Activated effector memory CD4-positive, alpha-beta T cell treated with Interleukin-2 at 50 U/mL for 16 hours (primary cell): ENCODE results near the gene NDUFB7.
"Not testable (repeated sequence)": the region's sequence is repeated elsewhere in the genome, so short reads cannot be mapped to it uniquely, and the experiment has no call there.

Source experiments
- DNase-seq: peaks from one replicate; pipeline ENCODE4 v3.0.0-alpha.2; 2020

NDUFB7 gene

DNA sequence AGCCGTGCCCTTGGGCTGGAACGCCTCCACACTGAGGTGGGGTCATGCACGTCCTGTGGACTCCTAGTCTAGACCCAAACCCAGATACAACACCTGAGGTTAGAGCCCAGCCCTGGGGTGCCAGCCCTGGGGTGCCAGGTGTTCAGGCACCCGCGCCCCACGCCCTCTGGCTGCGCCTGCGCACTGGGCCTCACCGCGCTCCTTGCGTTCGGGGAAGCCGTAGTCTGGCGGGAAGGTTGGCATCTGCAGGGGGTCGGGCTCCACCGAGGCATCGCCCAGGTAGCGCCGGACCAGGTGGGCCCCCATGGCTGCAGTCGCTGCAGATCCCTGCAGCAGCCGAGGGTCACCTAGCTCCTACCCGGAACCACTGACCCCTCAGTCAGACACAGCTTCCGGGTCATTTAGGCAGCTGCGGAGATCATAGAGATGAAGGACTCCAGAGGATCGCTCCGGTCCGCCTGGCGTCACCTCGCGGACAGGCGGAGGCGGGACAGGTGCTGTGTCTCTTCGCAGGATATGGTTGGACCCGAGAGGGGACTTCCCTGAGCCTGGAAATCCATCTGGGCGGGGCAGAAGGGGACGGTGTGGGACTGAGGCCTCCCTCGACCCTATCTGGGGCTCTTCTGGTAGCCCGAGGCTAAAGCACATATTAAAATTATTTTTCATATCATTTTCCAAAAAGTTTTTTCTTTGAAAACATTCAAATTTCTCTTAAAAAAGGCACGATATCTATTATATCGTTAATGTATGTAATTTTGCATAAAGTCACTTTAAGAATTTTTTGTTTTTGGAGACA, at the start of gene NDUFB7:
TSS of gene NDUFB7 (minus strand) at position 372 of the 796 bp plus-strand sequence. CDS start at position 306, 66 bp downstream.
- peak; percentile 84 for DNase-seq

DNA sequence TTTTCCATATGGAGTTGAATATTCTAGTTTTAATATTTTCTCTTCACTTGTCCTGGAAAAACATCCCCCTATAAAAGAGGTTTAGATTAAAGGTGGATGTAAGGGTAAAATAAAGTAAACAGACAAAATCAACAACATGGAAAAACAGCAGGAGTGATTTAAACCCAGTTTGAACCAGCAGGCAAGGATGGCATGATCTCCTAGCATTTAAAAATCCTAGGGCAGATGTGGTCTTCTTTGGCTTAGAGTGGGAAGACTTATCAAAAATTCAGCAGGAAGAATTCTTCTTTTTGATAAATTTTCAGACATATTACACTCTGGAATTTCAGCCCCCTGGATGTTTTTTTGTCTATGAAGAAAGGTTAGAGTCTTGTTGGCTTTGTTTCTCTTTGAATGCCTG, 47.5 kb upstream of the NDUFB7 start:
- no peak for DNase-seq

DNA sequence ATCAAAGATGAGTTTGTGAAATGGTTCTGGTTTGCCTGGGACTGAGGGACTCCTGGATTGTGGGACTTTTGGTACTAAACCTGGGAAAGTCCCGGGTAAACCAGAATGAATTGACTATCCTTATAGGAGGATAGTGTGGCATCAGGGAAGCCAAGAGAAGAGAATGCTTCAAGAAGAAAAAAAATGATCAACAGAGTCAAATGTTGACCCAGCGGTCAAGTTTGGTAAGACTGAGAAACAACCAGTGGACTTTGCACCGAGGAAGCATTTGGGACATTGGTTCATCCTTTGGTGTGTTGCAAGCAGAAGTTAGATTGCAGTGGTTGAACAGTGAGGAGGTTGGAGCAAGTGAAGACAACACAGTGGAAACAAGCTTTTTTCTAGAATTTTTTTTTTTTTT, 44.5 kb upstream of the NDUFB7 start:
- DNase-seq: no peak

DNA sequence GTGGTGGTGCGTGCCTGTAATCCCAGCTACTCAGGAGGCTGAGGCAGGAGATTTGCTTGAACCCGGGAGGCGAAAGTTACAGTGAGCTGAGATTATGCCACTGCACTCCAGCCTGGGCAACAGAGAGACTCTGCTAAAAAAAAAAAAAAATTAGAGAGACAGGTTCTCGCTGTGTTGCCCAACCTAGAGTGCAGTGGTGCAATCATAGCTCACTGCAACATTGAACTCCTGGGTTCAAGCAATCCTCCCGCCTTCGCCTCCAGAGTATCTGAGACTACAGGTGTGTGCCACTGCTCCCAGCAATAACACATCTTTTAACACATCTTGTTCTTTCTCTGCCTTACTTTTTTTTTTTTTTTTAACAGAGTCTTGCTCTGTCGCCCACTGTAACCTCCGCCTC, 43.8 kb upstream of the NDUFB7 start:
- no peak for DNase-seq

DNA sequence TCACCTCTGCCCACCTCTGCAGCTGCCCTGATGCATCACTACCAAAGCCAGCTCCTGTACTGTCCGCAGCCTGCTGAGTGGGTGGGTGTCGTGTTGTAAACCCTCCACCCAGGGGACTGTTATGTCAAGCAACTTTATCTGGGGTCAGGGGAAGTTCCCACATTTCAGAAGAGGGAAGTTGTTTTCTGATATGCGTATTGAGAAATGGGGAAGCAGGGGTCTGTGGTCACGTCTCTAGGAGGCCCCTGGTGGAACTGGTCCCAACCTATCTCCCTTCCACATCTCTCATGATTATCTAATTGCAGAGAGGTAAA, 42.2 kb upstream of the NDUFB7 start:
- no peak for DNase-seq

DNA sequence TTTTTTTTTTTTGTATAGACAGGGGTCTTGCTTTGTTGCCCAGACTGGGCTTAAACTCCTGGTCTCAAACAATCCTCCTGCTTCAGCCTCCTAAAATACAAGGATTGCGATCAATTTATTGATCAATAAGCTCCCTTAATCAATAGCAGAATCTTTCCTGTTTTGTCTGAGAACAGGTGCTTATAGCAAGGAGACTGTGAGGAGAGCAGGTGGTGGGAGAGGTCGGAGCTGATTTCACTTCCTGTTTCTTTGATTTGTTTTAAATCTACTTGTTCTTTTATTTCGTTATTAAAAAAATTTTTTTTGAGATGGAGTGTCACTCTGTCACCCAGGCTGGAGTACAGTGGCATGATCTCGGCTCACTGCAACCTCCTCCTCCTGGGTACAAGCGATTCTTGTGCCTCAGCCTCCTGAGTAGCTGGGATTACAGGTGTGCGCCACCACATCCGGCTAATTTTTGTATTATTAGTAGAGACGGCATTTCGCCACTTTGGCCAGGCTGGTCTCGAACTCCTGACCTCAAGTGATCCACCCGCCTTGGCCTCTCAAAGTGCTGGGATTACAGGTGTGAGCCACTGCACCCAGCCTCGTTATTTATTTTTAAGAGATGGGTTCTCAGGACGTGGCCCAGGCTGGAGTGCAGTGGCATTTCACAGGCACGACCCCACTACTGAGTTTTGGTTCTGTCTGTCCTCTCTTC, 41.7 kb upstream of the NDUFB7 start:
- DNase-seq: not testable (repeated sequence)

DNA sequence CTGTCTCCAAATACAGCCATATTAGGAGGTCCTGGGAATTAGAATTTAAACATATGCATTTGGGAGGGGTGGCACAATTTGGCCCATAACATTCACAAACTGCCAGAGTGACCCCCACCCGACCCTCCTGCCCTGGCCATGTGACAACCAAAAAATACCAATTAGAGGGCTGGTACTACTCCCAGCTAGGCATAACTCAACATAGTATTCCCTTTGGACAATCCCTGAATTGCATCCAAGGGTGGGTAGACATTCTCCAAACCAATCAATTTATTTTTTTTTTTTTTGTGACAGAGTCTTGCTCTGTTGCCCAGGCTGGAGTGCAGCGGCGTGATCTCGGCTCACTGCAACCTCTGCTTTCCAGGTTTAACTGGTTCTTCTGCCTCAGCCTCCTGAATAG, 40.8 kb upstream of the NDUFB7 start:
- DNase-seq: no peak

DNA sequence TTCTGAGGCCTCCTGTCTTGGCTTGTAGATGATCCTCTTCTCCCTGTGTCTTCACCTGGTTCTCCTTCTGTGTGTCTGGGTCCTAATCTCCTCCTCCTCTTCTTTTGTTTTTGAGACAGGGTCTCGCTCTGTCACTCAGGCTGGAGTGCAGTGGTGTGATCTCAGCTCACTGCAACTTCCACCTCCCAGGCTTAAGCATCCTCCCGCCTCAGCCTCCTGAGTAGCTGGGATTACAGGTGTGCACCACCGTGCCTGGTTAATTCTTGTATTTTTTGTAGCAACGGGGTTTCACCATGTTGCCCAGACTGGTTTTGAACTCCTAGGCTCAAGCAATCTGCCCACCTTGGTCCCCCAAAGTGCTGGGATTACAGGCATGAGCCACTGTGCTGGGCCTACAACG, 40.4 kb upstream of the NDUFB7 start:
- DNase-seq: not testable (repeated sequence)

DNA sequence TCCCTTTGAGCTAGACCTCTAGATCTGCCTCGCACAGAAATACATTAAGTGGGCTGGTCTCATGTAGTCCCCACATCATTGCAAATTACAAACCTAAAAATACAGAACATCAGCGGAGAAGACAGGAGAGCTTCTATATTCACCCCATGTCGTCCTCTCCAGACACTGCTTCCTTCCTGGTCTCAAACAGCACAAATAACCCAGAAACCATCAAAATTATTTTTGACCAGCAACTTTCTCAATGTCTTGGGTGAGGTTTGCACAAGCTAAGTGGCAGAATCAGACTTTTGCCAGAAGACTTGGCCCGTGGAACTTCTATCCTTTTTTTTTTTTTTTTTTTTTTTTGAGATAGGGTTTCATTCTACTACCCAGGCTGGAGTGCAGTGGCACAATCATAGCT, 39.2 kb upstream of the NDUFB7 start:
- DNase-seq: no peak

DNA sequence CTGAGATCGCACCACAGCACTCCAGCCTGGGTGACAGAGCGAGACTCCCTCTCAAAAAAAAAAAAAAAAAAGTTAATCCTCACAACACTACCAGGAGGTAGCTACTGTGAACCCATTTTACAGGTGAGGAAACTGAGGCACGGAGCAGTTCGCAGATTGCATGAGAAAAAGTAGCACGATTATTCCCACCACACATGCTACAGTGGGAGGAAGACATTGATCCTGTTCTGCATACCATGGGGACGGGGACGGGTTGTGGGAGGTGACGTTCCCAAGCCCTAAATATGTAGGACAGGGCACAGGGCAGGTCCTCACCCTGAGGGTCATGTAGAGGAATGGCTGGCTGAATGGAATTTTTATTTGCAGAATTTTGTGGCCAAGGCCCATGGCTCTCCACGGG, 34.8 kb upstream of the NDUFB7 start:
- no peak for DNase-seq

DNA sequence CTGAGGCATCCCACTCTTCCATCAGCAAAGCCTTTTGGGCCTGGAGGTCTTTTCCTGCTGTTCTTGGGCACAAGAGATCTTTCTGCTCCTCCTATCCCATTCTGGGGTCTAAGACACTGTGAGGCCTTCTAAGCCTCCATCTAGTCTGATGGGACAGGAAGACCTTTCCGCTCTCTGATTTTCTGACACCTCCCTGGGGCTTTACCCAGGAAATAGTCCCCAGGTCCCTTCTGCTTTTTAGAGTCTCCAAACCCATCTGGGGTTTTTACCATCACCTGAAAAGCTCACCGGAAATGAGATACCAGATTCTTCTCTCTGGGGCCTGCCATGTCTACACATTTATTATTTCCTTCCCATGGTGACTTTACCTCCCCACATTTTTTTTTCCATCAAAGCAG, 32.1 kb upstream of the NDUFB7 start:
- no peak for DNase-seq

DNA sequence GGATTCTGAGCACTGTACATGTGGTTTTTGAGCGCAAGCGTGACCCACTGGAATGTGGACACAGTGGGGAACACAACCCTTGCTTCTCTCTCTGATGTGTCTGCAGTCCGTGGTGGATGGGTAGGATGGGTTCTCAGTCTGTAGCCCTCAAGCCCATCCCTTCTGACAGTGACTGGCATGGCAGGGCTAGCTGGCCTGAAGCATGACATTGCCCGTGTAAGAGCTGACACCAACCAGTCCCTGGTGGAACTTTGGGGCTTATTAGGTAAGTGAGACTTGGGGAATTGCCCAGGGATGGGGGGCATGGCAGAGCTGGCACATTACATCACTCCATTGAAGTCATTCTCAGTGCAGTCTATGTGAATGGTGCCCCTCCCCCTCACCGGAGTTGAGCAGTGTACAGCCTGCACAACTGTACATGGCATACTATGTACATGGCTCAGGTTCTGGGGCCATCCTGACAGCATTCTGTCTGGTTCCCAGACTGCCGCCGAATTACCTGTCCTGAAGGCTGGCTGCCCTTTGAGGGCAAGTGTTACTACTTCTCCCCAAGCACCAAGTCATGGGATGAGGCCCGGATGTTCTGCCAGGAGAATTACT, 27.8 kb upstream of the NDUFB7 start:
- DNase-seq: no peak

DNA sequence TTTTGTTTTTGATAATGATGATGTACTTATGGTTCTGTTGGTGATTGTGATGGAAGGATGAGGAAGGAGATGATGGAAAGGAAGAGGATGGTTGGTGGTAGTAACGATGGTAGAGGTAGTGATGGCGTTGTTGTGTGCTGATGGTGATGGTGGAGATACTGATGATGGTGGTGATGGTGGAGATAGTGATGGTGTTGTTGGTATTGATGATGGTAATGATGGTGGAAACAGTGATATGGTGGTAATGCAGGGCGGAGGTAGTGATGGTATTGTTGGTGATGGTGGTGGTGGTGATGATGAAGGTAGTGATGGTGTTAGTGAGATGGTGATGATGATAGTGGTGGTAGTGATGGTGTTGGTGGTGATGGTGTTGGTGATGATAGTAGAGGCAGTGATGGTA, 23.7 kb upstream of the NDUFB7 start:
- DNase-seq: no peak

DNA sequence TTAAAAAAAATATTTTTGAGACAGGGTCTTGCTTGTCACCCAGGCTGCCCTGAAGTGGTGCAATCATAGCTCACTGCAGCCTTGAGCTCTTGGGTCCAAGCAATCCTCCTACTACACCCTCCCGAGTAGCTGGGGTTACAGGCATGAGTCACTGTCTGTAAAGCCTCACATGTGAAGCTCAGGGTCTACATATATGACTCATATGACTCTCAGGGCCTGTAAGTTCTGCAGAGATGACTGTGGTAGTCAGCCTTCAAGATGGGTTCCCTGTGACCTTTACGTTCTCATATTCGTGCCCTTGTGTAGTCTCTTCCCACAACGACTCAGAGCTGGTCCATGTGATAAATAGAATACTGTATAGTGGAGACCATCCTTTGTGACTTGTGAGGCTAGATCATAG, 17.6 kb upstream of the NDUFB7 start:
- not testable (repeated sequence) for DNase-seq

DNA sequence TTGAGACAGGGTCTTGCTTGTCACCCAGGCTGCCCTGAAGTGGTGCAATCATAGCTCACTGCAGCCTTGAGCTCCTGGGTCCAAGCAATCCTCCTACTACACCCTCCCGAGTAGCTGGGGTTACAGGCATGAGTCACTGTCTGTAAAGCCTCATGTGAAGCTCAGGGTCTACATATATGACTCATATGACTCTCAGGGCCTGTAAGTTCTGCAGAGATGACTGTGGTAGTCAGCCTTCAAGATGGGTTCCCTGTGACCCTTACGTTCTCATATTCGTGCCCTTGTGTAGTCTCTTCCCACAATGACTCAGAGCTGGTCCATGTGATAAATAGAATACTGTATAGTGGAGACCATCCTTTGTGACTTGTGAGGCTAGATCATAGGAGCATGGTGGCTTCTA, 13.3 kb upstream of the NDUFB7 start:
- DNase-seq: not testable (repeated sequence)

DNA sequence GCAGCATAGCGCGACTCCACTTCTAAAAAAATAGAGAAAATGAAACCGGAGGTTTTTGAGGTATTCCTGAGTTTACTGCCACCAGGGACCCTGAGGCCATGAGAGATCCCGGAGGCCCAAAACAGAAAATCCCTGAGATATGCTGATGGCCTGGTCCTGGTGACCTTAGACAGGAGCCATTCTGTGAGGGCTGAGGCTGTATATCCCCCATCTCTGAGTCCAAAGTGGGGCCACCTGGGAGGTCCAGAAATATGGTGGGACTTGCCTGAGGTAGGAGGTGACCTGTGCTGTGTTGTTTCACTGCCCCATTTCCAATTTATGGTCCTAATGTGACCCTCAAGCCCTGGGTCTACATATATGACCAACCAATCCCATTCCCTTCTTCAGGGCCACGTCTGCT, 12.5 kb upstream of the NDUFB7 start:
- not testable (repeated sequence) for DNase-seq

DNA sequence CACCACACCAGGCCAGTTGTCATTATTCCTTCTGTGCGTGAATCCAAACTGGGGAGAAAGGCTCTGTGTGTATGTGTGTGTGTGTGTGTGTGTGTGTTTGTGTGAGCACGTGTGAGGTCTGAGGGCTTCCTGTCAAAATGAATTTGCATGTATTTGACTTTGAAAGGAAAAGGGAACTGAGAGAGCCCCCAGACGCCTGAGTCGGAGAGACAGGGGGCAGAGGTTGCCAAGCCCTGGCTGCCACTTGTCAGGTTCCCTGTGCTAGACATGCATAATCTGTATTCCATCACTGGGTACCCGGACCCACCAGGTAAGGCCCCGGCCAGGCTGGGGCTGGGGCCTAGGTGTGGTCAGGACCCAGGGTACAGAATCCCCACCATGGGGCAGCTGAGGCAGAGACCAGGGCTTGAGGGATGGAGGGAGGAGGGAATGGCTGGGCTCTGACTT, 11.1 kb upstream of the NDUFB7 start, which contains the start of gene CLEC17A:
TSS of gene CLEC17A (plus strand) at position 191 of the 447 bp plus-strand sequence. CDS start at position 268, 77 bp downstream.
- DNase-seq: no peak

DNA sequence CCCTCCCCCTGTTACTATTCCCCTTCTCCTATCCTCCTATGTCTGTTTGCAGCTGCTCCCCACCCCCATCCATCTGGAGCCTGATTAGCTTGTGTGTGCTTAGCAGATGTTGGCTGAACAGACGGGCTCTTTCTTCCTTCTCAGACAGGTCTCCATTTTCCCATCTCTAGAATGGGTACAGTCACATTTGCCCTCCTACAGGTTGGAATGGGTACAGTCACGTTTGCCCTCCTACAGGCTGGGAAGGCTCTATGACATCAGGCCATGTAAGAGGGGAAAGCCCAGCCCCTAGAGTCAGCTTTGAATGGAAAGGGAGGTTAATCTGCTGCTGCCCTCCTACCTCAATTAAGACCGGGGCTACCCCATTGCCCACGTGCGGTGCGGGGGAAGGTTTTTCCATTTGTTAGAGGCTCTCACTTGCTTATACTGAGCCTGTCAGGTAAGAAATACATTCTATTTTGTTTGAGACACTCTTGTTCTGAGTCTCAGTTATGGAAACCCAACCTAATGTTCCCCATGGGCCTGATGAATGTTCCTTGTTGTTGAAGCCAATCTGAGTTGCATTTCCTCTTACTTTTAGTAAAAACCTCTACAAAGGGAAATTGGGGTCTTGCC, 8.9 kb upstream of the NDUFB7 start:
- no peak for DNase-seq

DNA sequence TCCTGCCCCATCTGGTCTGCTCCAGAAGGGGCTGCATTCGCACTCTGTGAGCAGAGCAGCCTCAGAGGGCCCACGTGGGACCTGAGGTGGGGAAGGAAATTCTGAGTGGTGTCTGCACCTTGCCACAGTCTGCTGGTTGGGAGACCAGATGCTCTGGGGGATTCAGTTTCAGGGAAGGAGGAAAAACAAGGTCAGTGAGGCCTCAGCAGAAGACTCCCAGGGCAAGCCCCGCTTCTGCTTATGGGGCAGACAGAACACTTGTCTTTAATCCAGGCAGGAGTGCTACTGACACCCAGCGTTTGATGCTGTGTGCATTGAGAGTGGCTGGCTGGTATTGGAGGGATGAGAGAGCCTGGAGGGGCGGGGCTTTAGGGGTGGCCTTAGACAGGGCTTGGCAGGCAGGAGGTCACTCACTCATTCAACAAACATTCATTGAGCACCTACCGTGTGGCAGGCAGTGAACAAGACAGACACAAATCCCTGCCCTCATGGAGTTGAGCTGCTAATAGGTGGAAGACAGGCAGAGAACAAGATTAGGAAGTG, 6.1 kb upstream of the NDUFB7 start:
- no peak for DNase-seq

DNA sequence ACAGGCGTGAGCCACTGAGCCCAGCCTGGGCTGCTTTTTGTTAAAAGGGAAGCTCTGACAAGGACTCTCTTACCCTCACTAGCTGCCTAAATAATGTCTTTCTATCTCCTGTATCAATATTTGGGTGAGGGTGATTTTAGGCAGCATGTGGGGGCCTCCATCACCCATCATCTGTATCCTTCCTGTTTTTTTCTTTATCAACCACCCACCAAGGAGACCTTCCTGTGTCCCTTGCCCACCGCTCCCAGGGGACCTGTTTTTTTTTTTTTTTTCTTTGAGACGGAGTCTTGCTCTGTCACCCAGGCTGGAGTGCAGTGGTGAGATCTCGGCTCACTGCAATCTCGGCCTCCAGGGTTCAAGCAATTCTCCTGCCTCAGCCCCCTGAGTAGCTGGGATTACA, 5.4 kb upstream of the NDUFB7 start:
- no peak for DNase-seq

DNA sequence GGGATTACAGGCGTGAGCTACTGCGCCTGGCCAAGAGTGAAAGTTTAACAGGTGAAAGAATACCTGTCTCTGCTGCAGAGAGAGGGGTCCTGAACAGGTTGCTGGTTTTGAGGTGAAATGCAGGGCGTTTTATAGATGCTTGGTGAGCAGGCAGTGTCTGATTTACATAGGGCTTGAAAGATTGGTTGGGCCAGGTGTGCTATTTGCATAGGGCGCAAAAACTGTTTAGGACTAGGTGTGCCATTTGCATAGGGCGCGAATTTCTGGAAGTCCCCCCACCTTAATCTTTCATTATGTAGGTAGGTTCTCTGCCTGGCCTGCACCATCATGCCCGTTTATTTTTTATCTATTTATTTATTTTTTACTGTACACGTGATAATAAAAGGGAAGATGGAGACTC, 4.5 kb upstream of the NDUFB7 start:
- no peak for DNase-seq

DNA sequence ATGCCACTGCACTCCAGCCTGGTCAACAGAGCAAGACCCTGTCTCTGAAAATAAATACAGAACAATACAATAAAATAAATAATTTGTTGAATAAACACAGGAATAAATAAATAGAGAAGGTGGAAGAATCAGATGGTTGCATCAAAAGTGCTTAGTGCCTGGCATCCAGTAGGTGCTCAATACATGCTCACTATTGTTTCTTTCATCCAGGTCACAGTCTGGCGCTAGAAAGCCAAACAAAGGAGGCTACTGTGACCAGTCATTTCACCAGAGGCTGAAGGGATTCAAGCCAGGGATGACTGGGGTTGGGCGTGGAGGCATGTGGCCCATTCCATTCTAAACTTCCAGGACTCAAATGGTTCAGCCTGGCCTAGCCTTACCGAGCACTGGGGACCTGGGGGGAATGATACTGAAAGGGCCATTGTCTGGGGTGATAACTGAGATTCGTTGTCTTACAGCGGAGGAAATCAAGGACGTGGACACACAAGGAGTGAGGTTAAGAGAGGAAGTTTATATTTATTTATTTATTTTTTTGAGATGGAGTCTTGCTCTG, 3.6 kb upstream of the NDUFB7 start:
- no peak for DNase-seq
